HG02840 (cell line): ENCODE measurements around the gene FAF2.

ENCODE experiments used
- ATAC-seq: cut with Tn5 transposase; IDR thresholded peaks from one replicate; pipeline ENCODE4 v1.9.1; 2021; ENCODE audit warnings: mild to moderate bottlenecking, moderate library complexity, moderate number of reproducible peaks; ENCODE audit not compliant: unreplicated experiment, low FRiP score

Gene FAF2

DNA sequence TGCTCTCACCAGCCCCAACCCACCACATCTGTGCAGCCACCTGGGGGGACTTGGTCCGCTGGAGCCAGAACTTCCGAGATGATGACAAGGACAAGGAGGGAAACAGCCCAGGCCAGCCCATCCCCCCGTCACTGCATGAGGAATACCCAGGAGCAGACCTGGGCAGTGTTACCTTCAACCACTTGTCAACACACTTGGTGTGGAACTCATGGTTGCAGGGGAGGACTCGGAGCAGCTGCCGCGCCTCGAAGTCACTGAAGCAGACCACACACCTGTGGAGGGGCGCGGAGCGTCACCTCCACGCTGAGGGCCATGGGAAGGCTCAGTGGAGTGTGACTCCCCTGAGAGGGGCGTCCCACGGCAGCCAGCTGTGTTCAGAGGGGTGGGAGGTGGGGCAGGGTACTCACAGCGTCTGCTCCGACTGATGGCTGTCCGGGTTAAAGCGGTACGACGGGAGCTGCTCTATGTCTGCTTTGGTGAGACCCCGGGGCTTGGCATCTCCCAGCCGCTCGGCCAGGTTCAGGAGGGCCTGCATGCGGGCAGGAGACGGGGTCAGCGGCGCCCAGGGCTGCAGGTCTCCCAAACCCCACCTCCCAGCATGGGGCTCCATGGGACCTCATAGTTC lies 81.0 kb downstream of the FAF2 start:
- no peak for ATAC-seq

DNA sequence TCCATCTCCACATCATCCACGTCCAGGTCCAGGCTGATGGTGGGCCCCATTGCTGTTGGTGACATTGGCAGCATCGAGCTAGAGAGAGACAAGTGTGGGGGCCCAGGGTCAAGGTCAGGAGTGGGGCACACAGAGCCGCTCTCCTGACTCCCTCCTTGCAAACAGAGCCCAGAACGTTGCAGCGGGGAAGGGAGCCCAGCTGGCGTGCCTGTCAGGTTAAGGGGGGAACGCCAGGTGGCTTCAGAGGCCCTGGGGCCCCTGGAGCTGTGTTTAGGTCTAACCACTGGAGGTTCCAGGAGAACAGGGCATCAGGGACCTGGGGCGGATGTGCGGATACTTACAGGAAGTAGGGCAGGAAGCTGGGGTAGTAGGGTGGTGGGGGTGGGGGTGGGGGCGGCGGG lies 81.6 kb downstream of the FAF2 start:
- no peak for ATAC-seq

DNA sequence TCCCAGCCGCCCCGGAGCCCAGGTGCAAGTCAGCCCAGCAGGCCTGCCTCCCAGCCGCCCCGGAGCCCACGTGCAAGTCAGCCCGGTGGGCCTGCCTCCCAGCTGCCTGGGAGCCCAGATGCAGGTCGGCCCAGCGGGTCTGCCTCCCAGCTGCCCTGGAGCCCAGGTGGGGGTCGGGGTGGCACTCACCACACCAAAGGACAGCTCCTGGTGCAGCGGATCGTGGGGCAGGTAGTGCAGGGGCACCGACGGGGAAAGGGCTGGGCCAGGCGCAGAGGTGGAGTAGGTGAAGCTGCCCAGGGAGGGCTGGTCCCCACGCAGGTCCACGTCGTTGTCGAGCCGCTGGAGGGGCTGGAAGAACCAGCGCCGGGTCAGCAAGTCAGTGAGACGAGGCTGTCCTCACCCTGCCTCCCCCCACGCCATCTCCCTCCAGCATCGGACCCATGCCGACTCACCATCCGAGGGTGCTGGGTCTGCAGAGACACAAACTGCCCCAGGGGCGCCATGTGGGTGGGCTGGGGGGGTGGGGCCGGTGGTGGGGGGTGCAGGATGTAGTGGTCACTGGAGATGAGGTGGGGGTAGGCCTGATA lies 82.3 kb downstream of the FAF2 start:
- ATAC-seq: no peak

DNA sequence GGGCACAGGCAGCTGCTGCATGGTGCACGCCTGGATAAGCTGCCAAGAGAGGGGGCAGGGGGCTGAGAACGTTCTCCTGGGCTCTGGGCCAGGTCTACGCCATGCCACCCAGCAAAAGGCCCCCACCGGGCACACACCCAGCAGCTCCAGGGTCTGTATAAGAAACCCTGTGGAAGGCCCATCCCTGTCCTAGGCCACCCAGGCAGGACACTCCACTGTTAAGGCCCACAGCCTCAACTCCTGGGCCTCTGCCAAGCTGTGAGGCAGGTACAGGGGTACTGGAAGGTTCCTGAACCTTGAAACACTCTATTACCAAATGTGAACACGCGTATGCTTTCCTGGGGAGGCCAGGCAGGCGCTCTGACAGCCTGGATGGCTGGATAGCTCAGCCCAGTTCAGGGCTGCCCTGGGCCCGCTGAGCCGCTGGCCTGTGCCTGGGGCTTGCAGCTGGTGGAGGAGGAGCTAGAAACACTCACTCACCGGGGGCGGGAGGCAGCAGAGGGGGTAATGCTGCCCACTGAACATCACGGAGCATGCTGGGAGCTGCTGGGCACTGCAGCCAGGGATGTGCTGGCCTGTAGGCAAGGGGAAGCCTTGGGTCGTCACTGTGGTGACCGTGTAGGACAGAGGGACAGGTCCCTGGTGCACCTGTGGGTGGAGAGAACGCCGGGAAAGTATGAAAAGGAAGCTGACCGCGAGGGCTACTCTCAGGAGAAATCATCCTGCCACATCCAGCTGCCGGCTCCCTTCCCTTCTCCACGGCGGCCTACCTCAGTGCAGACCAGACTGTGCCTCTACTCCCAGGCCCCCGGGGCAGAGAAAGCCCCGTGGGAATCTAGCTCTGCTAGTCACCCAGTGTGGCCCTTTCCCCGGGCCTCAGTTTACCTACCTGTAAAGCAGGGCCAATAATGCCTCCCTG lies 83.1 kb downstream of the FAF2 start:
- no peak for ATAC-seq

DNA sequence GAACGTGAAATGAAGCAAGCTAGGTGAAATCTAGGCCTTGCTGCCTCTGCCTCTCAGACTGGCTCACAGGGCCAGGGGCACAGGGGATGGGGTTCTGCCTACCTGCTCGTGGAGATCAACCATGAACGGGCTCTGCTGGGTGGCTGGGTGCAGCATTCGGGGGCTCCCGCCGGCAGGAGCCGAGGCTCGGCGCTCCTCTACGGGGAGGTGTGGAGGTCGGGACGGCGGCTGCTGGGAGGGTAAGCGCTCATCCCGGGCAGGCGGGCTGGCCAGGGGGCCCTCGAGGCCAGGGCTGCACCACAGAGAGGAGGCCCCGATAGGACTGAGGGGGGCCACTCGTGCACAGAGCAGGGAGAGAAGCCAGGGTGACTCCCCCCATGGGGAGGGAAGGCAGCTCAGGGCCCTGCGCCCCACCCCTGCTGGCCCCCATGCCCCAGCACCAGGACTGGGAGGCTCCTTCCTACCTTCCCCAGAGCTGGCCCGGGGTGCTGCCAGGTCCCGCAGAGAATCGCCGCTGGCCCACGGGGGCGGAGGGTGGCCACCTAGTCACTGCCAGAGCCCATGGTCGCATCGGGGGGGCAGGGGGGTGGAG lies 83.8 kb downstream of the FAF2 start:
- no peak for ATAC-seq

DNA sequence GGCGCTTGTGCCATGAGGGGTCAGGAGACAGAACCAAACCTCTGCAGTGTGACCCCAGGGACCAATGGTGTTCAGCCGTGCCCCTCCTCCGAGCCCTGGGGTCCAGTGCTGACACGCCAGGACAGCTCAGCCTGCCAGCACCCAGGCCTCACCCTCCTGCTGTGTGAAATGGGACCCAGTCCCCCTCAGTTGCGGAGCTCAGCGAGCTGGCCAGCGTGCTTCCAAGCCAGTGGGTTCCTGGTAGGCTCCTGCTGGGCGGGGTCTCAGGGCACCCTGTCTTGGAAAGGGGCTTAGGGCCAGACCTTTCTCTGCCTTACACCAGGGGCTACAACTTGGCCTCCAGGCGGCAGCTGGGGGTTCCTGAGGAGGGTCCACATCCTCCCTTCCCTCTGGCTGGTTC lies 84.6 kb downstream of the FAF2 start:
- no peak for ATAC-seq

DNA sequence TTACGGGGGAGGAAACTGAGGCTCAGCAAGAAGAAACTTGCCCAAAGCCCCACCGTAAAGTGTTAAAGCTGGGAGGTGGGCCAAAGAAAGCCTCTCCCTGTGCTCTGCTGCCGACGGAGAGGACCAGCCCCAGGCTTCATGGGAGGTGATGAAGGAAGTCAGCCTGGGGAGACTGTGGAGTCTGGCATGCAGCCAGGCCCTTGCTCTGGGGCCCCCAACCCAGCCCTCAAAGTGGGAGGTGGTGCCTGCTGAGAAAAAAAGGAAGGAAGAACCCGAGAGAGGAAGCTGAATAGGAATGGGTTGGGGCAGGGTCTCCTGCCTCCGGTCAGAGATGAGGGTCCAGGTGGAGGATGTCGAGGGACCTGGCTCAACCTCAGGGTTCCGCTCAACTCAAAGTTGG lies 85.2 kb downstream of the FAF2 start:
- ATAC-seq: no peak

DNA sequence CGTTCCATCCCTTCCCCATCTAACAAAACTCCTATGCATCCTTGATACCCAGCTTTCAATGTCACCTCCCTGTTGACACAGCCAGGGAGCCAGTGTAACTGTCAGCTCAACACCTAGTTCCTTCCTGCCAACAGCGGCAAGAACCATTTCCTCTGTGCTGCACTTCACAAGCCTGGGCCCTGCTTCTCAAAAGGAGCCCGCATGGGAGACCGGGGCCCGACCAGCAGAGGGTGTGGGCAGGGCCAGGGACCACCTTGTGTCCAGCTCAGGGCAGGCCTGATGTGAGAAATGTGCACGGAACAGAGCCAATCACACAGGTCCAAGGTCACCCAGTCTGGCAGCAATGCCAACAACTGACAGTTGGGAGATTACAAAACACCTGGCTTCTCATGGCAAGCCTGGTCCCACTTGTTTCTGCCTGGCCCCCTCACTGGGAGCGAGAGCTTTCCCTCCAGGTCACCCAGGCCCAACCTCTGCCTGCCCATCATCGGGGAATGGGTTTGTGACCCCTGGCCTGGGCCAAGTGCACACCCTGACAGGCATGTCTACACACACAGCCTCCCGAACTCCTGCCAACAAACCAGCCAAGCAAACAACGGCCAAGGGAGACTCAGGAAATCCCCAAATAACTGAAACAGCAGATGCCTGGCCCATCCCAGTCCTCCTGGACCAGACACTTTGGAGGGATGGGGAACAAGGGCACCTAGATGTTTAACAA lies 85.9 kb downstream of the FAF2 start:
- no peak for ATAC-seq

DNA sequence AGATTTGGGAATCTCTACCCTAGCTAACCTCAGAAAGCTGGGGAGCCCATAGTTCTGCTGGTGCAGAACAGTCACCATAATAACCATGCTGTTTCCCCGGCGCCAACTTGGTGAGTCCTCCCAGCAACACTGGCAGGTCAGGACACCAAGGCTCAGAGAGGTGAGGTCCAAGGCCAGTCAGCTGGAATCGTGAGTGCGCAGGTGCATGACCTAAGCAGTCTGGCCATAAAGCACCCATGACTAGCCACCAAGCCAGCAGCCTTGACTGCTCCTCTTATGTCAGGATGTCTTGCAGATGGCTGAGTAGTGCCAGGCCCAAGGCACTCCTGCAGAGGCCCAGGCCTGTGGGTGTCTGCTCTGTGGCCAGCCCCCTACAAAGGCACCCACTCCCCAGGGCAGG lies 86.5 kb downstream of the FAF2 start:
- no peak for ATAC-seq

DNA sequence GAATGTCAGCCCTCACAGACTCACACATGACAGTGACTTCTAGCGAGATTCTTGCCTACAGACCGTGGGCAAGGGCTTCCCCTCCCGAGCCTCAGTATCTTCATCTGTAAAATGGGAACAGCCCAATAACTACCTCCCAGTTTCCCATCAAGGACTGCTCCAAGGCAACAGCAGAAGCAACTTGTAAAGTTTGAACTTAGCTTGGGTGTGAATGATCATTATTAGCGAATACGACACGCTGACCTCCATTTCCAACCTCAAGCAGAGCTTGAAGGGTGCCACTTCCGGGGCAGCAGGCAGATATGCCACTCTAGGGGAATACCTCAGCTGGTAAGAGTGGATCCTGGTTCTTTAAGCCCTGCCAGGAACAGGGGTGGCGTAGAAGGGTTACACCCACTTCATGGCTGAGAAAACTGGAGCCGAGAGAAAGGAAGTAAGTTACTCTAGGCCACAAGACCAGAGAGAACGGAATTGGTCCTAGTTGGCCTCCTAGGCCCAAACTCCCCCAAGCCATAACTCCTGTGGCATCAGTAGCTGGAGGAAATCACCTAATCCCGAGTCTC lies 87.0 kb downstream of the FAF2 start:
- no peak for ATAC-seq

DNA sequence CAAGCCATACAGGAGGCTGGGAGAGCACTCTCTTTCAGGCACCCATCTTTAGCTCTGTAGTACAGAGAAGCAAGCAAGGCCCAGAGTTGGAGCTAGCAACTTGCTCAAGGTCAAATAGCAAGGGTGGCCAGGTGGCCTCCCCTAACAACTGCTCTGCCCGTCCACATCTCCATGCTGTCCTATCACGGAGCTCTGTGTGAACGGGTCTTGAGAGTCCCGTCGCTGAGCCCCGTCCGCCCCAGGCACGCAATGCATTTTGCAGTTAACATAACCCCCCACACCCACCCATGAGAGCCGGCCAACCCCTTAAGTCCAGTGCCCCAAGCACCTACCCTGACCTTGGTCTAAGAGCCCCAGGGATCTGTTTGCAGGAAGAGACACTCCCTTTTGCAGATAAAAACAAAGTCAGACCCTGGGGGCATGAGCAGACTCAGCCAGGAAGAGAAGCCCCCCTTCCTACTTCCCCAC lies 87.5 kb downstream of the FAF2 start:
- no peak for ATAC-seq

DNA sequence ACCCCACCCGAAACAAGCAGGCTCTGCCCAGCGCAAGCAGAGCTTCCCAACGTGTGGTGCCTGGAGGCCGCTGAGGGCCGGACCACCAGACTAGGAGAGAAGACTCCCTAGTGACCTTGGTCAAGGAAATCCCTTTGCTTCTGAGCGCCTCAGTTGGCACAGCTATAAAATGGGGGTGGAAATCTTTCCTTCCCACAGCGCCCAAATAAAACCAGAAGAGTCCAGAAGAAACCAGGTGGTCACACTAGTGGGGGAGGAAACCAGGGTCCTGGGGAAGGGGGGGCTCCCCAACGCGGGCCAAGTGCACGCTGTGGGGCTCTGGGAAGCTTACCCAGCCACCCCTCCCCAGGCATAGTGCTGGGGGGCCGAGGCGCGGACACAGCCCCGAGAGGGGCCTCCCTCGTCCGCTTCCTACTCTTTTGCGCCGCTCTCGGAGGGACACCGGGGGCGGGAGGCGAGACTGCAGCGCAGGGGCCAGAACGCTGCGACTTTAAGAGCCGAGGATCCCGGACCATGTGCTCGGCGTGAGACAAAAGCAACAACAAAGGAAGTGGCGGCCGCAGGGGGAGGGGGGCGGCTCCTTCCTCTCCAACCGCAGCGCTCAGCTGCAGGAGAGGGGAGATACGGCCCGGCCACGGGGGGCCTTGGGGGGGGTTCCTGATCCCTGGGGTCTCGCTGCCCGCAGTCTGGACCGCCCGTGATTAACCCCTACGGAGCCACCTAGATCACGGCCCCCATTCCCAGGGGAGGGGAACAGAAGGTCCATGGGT lies 88.1 kb downstream of the FAF2 start:
- ATAC-seq: no peak

DNA sequence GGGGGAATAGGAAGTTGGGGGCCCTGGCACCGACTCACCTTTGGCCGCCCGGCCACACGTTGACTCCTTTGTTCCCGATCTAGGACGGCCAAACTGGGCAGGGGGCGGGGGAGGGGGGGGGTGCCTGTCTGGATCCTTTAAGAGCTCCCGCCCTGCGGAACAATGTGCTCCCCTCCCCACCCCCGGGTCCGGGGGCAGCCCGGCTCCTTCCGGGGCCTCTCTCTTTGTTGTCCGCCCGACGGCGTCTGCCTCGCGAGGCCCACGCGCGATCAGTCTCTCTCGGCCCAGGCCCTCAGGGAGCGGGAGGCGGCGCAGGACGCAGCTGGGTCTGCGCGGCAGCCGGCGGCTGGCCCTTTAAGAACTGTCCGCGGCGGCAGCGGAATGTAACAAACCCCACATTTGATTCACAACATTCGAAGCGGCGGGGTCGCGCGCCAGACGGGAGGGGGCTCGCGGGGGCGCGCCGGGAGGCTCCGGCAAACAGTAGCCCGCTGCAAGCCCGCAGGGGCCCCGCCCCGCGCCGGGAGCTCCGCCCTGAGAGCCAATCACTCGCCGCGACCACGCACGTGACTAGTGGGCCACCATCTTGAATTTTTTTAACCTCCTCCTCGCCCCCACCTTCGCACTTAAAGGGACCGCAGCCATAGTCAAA lies 88.8 kb downstream of the FAF2 start, which contains the start of gene RNF44:
TSS of gene RNF44 (minus strand) at position 501 of the 652 bp plus-strand sequence. CDS start 4,930 bp downstream, outside the sequence.
- peak; percentile 63 for ATAC-seq

DNA sequence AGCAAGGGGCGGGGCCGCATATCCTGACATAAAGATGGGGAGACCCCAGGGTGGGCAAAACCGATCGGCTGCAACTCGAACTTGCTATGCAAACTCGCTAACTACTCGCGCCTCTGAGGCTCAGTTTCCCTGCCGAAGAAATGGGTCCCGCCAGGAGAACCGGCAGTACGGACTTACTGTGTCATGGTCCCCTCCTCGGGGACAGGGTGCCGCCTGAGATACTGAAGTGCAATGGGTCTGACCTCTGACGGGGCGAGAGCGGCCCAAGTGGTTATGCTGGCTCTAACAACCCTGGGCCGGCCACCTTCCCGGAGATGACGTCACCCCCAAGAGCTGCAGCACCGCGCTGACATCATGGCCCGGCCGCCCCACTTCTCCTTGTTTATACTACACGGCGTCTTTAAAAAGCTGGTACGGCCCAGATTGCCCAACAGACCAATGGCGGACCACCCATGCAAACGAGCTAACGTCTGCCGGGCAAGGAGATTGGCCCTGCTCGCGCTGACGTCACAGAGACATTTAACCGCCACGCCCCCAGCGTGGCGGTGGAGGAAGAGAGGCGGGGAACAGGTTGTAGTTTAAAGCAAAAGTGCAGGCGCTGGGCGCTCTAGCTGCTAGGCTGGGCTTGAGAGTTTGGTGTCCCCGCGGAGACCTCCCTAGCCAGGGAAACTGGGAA lies 89.5 kb downstream of the FAF2 start:
- ATAC-seq: peak; percentile 63

DNA sequence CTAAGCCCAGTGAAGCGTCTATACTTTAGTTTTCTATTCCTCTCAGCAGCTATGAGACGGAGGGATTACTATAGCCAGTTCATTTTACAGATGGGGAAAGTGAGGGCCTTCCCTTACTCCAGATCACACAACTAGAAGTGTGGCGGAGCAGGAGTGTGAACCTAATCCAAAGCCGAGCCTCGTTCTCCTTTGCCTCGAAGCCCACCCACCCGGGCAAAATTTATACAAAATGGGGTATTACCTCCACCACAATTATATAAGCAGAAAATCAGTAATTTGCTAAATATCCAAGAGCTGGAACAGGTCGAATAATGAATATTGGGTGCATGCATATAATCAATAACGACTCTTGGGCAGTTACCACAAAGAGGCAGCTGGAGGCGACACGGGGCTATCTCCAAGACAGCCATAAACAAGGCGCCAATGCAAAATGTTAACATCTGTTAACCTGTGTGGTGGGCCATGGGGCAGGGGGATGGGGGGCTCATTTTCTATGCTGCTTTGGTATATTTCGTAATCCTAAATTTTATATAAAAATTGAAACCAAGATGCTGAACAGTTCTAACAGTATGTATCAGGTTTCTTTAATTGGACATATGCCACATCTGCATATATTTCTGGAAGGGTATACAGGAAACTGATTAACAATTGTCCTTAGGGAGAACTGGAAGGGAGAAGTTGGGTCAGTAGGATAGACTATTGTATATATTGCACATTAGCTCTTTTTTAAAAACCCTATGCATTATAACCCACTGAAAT lies 90.2 kb downstream of the FAF2 start:
- ATAC-seq: no peak

DNA sequence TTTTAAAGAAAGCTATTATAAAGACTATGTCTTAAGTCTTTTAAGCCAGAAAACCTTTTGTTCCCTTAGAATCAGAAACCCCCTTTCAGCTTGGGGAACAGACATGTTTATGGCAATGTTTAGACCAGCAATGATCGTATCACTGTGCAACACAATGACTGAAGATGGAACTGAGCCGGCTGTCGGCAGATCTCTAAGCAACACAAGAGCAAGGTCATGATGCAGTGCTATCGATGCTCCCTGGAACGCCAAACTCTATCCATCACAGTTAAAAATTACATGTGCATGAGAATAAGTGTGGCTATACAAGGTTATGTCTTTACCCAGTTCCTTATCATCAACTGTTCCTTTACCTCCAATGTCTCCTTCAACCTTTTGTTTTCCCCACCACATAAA lies 90.8 kb downstream of the FAF2 start:
- ATAC-seq: no peak

DNA sequence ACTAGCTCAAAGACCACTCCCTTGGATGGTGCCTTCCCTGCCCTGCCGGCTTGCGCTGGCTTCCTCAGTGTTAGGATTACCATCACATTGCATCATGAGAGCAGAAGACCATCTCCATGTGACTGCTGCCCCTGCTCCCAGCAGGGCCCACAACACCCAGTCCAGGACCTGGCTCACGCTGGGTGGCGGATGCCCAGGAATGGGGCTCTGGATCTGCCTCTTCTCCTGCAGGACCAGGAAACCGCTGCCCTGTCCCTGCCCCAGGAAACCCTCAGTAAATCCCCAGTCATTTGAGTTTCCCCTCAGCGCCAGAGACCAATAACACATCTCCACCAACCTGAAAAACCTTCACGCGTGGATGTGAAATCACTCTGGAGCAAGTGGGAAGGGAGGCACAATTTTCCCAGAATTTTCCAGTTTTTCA lies 92.3 kb downstream of the FAF2 start:
- ATAC-seq: no peak

DNA sequence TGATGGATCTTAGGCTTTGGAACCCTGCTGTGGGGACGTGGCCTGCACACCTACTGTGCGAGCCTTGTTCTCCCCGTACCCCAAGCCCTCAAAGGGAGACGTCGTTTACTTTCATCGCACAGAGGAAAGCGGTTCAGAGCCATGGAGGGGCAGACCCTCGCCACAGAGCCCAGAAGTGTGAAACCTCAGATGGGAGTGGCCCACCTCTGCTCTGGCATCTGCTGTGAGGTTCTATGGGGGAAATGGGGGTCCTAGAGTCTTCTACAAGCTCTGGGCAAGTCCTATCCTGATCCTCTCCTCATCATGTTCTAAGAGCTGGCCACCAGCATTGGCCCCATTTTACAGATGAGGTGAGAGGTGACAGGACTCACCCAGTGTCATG lies 92.8 kb downstream of the FAF2 start:
- no peak for ATAC-seq
